GM21447 (cell line): ENCODE measurements around the gene TSPY4.
"Not testable (repeated sequence)": the region's sequence is repeated elsewhere in the genome, so short reads cannot be mapped to it uniquely, and the experiment has no call there.

Source experiments
- ATAC-seq: cut with Tn5 transposase; IDR thresholded peaks from one replicate; pipeline ENCODE4 v1.9.1; 2021; ENCODE audit not compliant: unreplicated experiment

Gene TSPY4

GRCh38 chrY:9337164-9337563, at the start of gene TSPY4:
Gene TSPY4 (plus strand): TSS chrY:9337464. CDS start chrY:9337510, 46 bp downstream.
- ATAC-seq, result not testable (repeated sequence)

GRCh38 chrY:9320996-9321395, 16.3 kb upstream of the TSPY4 start:
- ATAC-seq, result no peak

- not testable (repeated sequence) for ATAC-seq
Observed at GRCh38 chrY:9357497-9357896, 20.2 kb downstream of the TSPY4 start, which contains the start of gene TSPY8. Gene TSPY8 (plus strand): TSS chrY:9357797. CDS start chrY:9357843, 46 bp downstream.
